Middle frontal gyrus (tissue), 1 donor: ENCODE measurements around the gene PARVB.
A peak's percentile ranks its signal among the peaks of the same experiment; 100 is the strongest.
"Not testable (repeated sequence)": the region's sequence is repeated elsewhere in the genome, so short reads cannot be mapped to it uniquely, and the experiment has no call there.

Experiments used
- DNase-seq: peaks from one replicate; pipeline ENCODE4 v3.0.0-alpha.2; 2015; ENCODE audit warnings: low spot score; ENCODE audit errors: extremely low spot score

PARVB gene

DNA sequence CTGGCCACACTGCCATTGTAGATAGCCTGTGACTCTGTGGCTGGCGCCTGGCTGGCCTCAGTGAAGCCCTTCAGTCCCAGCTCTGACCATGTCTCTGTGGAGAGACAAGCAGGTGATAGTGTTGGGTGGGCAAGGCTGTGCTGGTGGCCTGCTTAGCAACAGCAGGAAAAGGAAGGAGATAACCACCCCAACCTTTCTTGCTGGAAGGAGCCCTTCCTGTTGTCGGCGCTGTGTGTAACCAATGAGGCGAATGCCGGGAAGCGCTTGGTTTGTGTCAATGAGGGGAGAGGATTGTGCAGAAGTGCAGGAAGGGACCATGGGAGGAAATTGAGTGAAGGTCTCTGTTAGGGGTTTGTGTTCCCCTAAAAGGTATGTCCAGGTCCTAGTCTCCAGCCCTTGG is 27.3 kb downstream of the PARVB start:
- DNase-seq = no peak

DNA sequence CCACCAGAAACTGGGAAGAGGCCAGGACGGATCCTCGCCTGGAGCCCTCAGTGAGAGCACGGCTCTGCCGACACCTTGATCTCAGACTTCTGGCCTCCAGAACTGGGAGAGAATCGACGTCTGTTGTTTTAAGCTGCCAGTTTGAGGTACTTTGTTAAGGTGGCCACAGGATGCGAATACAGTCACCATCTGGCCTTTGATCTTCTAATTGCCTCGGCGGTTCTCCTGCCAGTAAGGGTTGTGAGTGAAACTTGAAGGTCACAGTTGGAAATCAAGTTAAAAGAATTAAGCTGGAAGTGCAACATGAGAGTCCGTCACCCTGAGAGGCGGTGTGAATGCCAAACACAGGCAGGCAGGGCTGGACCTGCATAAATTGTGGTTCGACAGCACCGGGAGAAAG is 27.9 kb downstream of the PARVB start:
- DNase-seq = no peak

DNA sequence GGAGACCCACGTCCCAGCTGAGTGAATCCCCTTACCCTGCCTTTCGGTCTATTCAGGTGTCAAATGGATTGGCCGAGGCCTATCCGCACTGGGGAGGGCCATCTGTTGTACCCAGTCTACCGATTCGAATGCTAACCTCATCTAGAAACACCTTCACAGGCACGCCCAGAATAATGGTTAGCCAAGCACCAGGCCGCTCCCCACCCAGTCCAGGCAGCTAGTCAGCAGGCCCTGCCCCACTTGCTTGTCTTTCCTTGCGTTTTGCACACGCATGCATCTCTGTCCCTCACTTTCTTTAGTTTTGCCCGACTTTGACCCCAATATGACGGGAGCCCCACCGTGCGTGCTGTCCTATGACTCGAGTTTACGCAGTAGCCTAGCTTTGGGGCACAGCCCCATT is 31.7 kb downstream of the PARVB start:
- no peak for DNase-seq

DNA sequence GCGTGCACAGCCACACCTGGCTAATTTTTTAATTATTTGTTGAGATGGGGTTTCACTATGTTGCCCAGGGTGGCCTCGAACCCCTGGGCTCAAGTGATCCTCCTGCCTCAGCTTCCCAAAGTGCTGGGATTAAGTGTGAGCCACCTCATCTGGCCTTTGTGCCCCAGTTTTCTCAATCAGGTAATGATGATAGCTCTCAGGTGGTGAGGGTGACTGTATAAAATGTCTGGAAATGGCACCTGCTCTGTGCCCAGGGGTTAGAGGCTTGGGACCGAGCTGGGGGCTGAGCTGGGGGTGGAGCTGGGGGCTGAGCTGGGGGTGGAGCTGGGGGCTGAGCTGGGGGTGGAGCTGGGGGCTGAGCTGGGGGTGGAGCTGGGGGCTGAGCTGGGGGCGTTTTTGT is 32.5 kb downstream of the PARVB start:
- not testable (repeated sequence) for DNase-seq

DNA sequence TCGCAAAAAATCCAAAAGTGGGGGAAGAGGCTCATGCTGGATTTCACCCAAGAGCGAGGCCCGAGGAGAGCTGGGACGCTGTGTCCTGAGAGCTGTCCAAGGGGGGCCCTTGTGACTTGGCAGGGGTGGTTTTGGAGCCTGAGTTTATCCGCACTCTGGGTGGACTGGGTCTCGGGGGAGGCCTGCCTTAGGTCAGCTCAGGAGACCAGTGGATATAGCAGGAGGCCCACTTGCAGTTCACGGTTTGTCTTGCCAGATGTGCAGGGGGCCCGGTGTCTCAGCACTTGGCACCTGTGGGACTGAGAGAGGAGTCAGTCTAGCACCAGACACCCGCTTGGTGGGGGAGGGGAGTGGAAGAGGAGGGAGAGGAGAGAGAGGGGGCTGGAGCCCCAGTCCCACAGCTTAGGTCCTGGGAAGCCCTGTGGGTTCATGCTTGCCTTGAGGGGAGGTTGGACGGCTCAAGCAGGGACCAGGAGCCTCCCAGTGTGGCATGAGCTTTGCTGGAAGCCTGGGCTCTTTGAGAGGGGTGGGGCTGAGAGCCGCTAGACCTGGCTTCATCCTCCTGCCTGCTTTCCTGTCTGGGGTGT is 33.4 kb downstream of the PARVB start:
- no peak for DNase-seq

DNA sequence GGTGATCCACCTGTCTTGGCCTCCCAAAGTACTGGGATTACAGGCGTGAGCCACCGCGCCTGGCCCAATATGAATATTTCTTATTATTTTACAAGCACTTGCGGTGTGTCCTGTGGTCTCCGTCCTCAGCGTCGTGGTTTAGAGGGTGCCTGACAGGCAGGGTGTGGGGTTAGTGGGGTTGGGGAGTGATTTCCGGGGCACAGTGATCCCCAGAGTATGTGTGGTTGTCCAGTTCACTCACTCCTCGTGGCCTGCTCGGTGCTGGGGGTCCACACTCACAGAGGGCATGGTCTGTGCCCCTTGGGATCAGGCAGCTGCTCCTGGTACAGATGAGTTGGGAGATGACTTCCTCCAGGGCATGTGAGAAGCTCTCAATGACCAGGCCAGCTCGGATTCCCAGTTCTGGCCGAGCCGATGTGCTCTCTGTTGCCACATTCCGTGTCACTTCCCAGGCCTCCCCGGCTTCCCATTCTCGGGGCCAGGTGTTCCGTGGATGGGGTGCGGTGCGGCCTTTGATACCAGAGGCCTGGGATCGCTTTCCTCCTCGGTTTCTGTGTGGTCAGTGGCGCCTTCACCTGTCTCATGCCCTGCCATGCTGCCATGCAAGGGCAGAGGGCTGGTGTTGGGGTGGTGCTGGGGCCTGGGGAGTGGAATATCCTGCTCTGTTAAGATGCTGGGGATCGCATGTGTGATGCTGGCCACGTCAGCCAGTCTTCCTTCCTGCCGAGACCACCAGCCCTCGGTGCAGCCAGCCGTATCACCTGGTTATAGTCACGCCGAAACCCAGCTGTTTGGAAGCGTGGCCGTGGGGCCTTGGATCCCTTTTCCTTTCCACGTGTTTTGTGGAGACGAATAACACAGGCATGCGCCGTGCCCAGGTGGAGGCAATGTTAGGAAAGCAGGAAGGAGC is 39.6 kb downstream of the PARVB start:
- no peak for DNase-seq

DNA sequence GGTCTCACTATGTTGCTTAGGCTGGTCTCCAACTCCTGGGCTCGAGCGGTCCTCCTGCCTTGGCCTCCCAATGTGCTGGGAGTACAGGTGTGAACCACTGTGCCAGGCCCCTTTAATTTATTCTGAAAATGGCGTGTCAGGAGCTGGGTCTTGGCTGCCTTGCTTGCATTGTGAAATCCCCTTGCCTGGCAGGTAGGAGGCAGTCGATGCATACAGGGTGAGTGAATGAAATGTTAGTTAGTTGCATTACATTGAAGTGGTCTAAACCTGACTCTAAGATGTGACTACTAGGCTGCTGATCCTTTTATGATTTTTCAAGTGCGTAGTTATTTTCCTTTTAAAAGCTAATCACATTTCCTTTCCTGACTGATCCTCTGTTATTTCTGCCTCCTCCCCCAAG is 42.9 kb downstream of the PARVB start:
- no peak for DNase-seq

DNA sequence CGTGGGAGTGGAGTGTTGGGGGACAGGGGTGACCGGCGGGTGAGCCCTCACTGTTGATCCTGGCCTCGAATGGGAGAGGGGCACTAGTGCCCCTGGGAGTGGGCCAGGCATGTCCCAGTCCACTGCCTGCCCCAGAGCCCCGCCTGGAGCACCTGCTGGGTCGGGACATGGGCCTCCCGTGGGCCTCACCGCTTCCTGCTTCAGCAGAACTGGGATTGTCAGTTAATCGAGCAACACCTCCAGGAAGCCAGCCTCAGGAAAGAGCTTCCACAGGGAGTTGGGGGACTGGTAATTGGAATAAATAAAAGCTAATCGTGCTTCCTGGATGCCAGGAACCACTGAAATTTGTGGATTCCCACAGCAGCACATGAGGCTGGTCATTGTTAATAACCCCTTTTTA is 43.8 kb downstream of the PARVB start:
- no peak for DNase-seq

DNA sequence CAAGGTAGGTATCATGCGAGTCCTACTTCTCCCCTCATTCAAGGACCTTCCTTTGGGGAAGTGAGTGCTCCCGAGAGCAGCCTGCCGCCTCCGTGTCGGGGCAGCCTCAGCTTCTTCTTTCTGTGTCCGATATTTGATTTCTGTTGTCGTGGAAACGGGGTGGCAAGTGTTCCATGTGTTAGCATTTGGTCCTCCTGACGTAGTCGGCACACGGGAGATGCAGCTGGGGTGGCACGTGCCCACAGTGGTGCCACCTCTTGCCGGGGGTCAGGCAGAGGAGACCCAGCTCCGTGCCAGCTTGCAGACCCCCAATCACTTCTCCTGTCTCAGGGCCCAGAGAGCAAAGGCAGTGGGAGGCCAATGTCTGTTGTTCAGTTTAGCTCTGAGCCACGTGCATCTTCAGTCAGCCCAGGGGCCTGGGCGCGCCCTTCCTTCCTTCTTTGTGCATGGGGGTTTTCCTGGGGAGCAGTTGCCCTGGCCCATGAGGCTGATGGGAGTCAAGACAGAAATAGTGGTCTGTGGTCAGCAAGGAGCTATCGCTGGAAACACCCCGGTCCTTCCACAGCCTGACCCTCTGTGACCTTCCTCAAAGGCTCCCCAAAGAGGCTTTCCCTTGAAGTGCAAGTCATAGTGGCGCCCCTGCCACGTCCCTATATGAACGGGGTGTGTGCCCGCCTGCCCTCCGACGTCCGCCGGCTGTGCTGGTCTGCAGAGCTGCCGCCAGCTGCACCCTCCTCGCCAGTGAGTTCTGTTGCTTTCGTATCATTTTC is 44.5 kb downstream of the PARVB start:
- no peak for DNase-seq

DNA sequence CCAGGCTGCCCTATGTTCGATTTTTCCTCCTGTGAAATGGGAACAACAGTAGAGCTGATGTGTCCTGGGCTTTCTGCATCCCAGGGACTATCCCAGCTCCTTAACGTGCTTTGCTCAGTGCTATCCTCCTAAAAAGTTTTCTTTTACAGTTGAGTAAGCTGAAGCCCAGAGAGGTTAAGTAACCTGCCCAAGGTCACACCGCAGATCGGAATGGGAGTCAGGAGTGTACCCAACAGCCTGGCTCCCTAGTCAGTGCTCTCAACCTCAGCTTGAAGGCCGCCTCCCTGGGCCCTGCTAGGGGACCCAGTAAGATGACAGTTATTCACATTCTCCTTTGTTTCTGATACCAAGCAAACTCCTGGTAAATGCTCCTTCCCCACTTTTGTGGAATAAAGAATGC is 45.9 kb downstream of the PARVB start:
- no peak for DNase-seq

DNA sequence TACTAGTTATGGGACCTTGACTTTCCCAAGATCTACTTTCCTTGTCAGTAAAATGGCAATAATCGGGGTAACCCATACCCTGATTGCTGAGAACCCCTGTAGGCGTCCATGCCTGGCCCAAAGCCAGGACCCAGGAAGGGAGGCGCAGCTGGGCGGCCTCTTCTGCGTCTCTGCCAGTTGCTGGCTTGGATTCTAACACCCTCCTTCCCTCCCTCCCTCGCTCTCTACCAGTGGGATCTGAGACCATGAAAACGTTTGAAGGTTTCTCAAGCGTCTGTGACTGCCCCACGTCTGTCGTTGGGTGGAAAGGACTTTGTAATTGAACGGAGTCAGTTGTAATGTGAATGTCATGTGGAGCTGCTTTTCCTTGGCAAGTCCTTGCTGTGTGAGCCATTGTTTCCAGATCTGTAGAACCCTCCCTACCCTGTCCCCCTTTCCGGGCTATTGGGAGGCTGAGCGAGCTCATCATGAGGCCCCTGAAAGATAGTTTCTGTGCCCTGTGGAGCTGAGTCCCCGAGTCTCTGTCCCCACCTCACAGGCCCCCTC is 47.8 kb downstream of the PARVB start:
- DNase-seq = no peak

DNA sequence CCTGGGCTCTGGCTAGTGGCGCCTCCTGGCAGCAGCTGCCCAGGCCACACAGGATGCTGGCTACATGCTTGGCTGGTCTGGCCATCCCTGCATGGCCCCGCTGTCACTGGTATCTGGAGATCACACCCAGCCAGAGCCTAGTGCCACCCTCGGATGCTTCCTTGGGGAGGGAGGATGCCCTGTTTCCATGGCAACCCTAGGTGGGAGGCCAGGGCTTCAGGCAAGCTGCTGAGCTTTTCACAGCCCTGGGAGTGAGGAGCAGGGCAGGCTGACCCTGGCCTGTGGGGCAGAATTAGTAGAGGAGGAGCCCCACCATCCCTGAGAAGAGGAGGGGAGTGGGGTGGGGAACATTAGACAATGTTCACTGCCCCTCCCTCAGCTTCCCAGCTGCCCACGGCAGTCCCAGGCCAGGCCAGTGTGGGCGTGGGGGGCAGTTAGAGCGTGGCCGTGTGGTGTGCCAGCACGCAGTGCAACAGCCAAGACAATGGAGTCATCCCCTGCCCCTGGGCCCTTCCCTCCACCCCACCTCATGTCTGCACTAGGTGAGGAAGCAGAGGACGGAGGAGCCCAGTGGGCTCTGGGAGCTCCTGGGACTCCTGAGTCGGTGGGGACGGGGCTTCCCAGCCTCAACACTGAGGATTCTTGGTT is 50.4 kb downstream of the PARVB start:
- DNase-seq = no peak

DNA sequence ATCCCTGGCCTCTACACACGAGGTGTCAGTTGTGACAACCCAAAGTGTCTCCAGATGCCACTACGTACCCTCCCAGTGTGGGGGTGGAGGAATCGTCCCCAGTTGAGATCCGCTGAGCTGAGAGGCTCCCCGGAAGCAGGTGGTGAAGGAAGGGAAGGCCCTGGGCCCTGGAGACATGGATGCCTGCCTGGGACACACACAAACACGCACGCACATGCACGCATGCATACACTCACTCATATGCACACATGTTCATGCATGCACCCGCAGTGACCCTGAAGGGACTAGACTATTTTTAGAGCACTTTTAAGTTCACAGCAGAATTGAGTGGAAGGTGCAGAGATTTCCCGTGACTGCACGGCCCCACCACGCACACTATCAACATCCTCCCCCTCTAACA is 50.9 kb downstream of the PARVB start:
- no peak for DNase-seq

DNA sequence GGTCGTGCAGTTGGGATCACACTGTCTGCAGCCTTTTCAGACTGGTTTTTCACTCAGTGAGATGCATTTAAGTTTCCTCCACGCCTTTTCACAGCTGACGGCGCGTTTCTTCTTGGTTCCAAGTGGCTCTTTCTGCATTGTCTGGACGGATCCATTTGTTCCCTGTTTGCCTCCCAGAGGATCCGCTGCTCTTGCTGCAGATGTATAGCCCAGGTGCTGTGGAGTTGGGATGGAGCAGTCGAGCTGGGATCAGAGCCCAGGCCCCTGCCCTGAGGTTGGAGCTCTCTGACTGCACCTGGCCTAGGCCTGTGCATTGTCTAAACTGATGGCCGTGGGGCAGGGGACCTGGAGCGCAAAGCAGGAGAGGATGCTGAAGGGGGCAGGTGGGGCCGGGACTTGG is 51.6 kb downstream of the PARVB start:
- no peak for DNase-seq

DNA sequence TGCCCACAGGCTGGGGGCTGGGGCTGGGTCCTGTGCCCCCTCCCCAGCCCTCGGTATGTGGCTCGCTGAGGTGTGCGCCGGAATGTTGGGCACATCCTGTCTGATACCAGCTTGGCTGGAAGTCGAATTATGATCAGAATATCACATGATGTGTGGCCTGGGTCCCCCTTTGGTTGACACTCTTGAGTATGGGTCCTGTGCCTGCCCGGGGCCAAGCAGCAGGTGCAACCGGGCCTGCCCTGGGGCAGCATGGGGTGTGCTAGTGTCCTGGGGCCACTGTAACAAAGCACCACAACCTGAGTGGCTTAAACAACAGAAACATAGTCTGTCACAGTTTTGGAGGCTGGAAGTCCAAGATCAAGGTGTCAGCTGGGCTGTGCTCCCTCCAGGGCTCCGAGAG is 52.7 kb downstream of the PARVB start:
- no peak for DNase-seq

DNA sequence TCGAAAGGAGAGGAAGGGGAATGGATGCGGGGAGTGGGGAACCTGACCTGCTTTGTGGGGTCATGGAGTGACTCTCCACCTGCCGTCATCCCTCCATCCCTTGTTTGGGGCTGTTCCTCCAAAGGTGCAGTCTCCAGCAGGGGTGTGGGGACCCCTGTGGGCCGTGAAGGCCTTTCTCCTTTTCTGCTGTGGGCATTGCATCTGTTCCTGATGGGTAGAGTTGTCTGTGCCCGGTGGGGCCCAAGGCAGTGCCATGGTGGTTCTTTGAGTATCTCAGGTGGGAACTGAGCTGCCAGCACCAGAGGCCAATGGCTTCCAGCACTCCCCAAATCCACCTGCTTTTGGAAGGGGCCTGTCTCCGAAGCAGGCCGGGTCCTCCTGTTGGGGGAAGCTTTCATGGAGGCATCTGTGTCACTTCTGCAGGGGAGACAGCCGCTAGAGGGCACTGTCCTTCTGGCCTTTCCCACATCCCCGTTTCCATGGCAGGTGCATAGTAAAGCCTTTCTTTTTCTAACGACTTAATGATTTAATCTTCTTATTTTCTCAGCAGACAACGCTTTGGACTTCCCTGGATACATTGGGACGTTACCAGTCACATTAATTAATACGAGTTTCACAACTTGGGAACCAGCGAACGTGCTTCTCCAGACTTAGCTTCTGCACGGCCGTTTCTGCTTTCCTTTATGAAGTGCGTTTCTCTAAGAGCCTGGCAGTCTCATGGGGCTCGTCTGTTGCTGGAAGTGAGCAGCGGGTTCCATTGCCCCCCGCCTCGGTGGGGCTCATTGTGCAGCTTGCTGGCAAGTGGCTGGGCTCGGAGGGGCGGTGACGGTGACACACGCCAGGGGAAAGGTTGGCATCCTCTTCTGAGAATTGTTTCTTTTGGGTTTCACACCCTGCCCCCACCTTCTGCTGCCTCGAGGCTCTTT is 57.1 kb downstream of the PARVB start:
- peak; percentile 66 for DNase-seq

DNA sequence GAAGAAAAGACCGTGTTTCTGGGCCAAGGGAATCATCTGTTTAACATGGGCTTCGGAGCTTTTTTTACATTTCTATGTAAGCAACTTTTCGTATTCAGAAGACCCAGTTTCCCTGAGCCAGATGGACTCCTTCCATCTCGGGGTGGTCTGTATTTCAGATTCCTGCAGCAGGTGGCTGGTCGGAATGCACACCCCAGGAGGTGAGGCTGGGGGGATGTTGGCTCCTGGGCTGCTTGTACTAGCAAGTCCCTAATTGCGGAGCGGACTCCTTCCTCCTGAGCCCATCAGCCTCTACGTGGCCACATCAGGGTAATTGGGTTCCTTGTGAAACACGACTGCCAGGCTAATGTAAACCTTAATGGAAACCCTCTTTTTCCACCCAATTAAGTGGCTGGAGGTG is 58.7 kb downstream of the PARVB start:
- no peak for DNase-seq

DNA sequence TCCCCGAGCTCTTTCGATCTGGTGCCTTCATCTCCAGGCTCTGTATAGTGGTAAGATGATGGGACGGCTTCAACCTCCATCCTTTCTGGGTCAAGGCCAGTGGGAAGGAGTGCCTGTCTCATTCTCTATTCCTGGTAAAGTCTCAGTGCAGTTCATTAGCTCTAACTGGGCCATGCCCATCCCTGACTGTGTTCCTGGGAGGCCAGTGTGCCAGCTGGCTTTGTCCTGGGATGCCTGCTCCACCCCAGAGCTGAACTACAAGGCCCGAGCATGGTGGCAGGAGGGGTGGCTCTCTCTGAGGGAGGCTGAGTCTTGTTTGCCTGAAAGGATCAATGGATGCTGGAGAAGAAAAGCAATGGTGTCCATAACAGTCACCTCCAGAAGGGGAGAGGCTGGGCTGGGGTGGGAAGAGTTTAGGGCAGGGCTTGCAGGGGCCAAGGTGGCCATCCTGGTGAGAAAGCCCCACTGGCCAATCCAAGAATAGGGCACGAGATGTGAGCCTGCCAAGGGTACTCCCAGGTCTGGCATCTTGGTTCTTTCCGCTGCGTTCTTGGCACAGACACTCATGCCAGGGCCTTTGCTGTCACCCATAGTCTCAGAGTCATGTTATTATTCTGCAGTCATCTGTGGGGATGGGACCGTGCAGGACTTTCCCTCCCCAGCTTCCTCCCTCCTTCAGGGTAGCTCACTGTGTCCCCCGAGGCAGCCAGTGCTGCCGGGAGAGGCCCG is 60.1 kb downstream of the PARVB start:
- DNase-seq = no peak

DNA sequence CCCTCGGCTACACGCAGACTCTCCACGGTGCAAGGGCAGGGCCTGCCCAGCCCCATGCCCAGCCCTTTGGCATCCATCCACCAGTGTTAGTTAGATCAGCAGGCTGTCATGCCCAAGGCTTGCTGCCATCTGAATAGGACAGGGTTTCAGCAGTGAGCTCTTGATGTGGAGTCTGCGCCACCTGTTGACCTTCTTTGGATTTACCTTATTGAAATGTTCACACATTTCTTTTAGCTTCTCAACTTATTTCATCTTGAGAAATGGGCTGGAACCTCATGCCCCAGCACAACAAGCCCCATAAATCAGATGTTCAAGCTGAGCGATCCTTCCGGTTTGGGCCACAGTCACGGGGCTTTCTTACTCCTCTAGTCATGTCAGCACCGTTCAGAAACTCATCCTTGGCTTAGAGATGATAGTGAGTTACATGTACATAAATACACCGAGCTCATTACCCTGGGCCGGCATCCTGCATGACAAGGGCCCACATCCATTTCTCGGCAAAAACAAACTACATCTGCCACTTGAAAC is 61.7 kb downstream of the PARVB start:
- DNase-seq = no peak
